PFSK-1 (cell line): Measurements from ENCODE around the gene NMRK2.

Experiments used
- POLR2AphosphoS5 ChIP-seq: IDR thresholded peaks from 2 replicates; pipeline ENCODE4 v1.6.1; 2012; ENCODE audit warnings: low read depth, mild to moderate bottlenecking, control low read depth, low read length, moderate library complexity
- TF ChIP-seq, protein P1 (sequence below), 2 experiments: IDR thresholded peaks; 2 replicates each; pipeline versions ENCODE4 v1.6.1 to v1.8.0; 2011 to 2012; ENCODE audit warnings: low read depth in 2 of 2, low read length in 2 of 2, control low read depth in 1 of 2, inconsistent platforms in 1 of 2, mild to moderate bottlenecking in 1 of 2, moderate library complexity in 1 of 2; ENCODE audit not compliant: insufficient read depth in 1 of 2

GRCh38 chr19:3979289-3979673 is 46.4 kb downstream of the NMRK2 start:
- TF ChIP-seq, protein P1, sequence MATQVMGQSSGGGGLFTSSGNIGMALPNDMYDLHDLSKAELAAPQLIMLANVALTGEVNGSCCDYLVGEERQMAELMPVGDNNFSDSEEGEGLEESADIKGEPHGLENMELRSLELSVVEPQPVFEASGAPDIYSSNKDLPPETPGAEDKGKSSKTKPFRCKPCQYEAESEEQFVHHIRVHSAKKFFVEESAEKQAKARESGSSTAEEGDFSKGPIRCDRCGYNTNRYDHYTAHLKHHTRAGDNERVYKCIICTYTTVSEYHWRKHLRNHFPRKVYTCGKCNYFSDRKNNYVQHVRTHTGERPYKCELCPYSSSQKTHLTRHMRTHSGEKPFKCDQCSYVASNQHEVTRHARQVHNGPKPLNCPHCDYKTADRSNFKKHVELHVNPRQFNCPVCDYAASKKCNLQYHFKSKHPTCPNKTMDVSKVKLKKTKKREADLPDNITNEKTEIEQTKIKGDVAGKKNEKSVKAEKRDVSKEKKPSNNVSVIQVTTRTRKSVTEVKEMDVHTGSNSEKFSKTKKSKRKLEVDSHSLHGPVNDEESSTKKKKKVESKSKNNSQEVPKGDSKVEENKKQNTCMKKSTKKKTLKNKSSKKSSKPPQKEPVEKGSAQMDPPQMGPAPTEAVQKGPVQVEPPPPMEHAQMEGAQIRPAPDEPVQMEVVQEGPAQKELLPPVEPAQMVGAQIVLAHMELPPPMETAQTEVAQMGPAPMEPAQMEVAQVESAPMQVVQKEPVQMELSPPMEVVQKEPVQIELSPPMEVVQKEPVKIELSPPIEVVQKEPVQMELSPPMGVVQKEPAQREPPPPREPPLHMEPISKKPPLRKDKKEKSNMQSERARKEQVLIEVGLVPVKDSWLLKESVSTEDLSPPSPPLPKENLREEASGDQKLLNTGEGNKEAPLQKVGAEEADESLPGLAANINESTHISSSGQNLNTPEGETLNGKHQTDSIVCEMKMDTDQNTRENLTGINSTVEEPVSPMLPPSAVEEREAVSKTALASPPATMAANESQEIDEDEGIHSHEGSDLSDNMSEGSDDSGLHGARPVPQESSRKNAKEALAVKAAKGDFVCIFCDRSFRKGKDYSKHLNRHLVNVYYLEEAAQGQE (IDR thresholded peaks at IDR 0.05; ENCODE audit: insufficient read depth in 1 of 2, low read depth in 2 of 2, low read length in 2 of 2), result no peak
- no peak; the same call in 1 of the 2 replicates for TF ChIP-seq POLR2AphosphoS5
